Heart left ventricle (tissue), 16 donors: Measurements from ENCODE around the gene DTX1. TPM values are rescaled to one million over a fixed set of nuclear protein-coding genes. Genes with fewer than 3 reads are reported as not detected.
A peak's percentile ranks its signal among the peaks of the same experiment; 100 is the strongest.
"Not testable (repeated sequence)": the region's sequence is repeated elsewhere in the genome, so short reads cannot be mapped to it uniquely, and the experiment has no call there.

Source experiments
- ATAC-seq, 4 donors: fragments of 200-7000 bp; cut with Tn5 transposase; one replicate each; pipeline ENCODE4 v1.9.1; 2020 to 2022; ENCODE audit warnings: moderate library complexity in 4 of 4, mild to moderate bottlenecking in 3 of 4, moderate number of reproducible peaks in 1 of 4
- DNase-seq, 5 donors: peaks; one replicate each; pipeline ENCODE4 v3.0.0-alpha.2; 2020
- H3K27ac ChIP-seq, 12 donors: fragments of 200-600 bp; sonication (generic) in 4 of 12; one replicate each; pipeline versions ENCODE4 v1.5.0 to v1.8.0; 2016 to 2022; ENCODE audit warnings: mild to moderate bottlenecking in 2 of 12
- H3K27me3 ChIP-seq, 9 donors: fragments of 200-600 bp; sonication (generic) in 2 of 9; one replicate each; pipeline versions ENCODE4 v1.5.1 to v1.8.0; 2016 to 2022; ENCODE audit warnings: mild to moderate bottlenecking in 3 of 9
- H3K36me3 ChIP-seq, 9 donors: fragments of 200-600 bp; sonication (generic) in 2 of 9; one replicate each; pipeline versions ENCODE4 v1.5.0 to v1.8.0; 2018 to 2022; ENCODE audit warnings: mild to moderate bottlenecking in 2 of 9
- H3K4me1 ChIP-seq, 12 donors: fragments of 200-600 bp; sonication (generic) in 4 of 12; one replicate each; pipeline versions ENCODE4 v1.5.0 to v1.8.0; 2016 to 2022; ENCODE audit warnings: mild to moderate bottlenecking in 3 of 12
- H3K4me3 ChIP-seq, 12 donors: fragments of 200-600 bp; sonication (generic) in 4 of 12; one replicate each; pipeline versions ENCODE4 v1.5.0 to v1.8.0; 2017 to 2022; ENCODE audit warnings: mild to moderate bottlenecking in 9 of 12, moderate library complexity in 4 of 12
- H3K9me3 ChIP-seq, 12 donors: fragments of 200-600 bp; sonication (generic) in 4 of 12; one replicate each; pipeline versions ENCODE4 v1.5.0 to v1.8.0; 2016 to 2022; ENCODE audit warnings: mild to moderate bottlenecking in 1 of 12
- POLR2A ChIP-seq, 2 donors: fragments of 450-650 bp; IDR thresholded peaks; one replicate each; pipeline ENCODE4 v1.6.1; 2017; ENCODE audit warnings: antibody characterized with exemption in 2 of 2, mild to moderate bottlenecking in 2 of 2, moderate library complexity in 2 of 2
- WGBS, 4 donors: extraction: QIAGEN DNeasy Blood & Tissue Kit in 2 of 4; methylation state at CpG; one replicate each; pipeline versions ENCODE4 v1.1.5 to v1.1.7; 2013 to 2018; 5-methylcytosine and 5-hydroxymethylcytosine counted together
- intact Hi-C, 10 donors: fragments of 100-400 bp; cut with DNase I; formaldehyde crosslinking; loops; one replicate each; pipeline versions ENCODE4 v1.11.1 to v1.14.2; 2022
- polyA plus RNA-seq, 2 donors: library from polyadenylated mRNA; stranded (reverse); fragments of 200-250 nt; gene quantifications; one replicate each; pipeline ENCODE4 v1.2.3, GENCODE V29; 2013
- total RNA-seq, 9 donors: library from RNA; depleted of rRNA in 2 of 9; stranded (reverse); fragments of >200 nt in 2 of 9; fragmentation: NEBNext Ultra II Directional in 3 of 9; extraction: Animal tissue kit (Norgen Biotek cat#: 25700) in 3 of 9; gene quantifications; one replicate each; pipeline versions ENCODE4 v1.1.0 to v1.2.4, GENCODE V29; 2016 to 2023
- TF ChIP-seq, protein P1 (sequence below), 12 donors: fragments of 200-600 bp; sonication (generic) in 4 of 12; IDR thresholded peaks; one replicate each; pipeline versions ENCODE4 v1.5.0 to v1.8.0; 2018 to 2022; ENCODE audit warnings: antibody characterized with exemption in 12 of 12, mild to moderate bottlenecking in 5 of 12
- donor health status: ischemic (EF 13 %, LVEDD 7.1; RV severe dilation, severe dysfunction).
- donor health status: healthy with polysubstance abuse.
- donor health status: DM: no; HTN: yes; CAD: no.
- donor health status: DM: no; HTN: no; CAD: no.
- donor health status: ischemic (EF 25% LVEDD 6.9; RV normal size, moderate dysfunction).
- donor health status: ischemic (EF 25% LVEDD 5.7; RV mildly dilated, moderate dysfunction).
- donor health status: healthy.
- donor health status: DM: yes; HTN: yes; CAD: no.
- donor health status: ischemic (EF 35%, LVEDD 5.7; RV mildly dilated, moderate dysfunction).
- donor health status: nonischemic (EF 11% LVEDD 7.7; RV severe dilation, severe dysfunction).
- donor health status: DM: yes; HTN: yes; CAD: no.
- donor health status: PGD.
- donor health status: ischemic (EF 29% LVEDD 5.4; RV normal size, mild dysfunction).
- donor health status: nonischemic (EF 23%, LVEDD 6.1; RV moderate dilation, normal function).

Gene DTX1
- total and polyA plus RNA-seq, 11 donors: 0.50 to 3.2 (median 1.8) TPM

- intact Hi-C loops: no loop called here
- Histone ChIP-seq H3K36me3 (no peaks in the 10 kb centered on the region), H3K9me3 (no peaks in the 10 kb centered on the region), H3K27ac (no peak overlapping the region), H3K27me3 (peaks cover 13 to 55% (median 26%) of the 10 kb centered on the region in 9 donors), H3K4me1 (peaks cover 0 to 17% (median 0%) of the 10 kb centered on the region in 12 donors), H3K4me3 (no peak overlapping the region)
- no peak for TF ChIP-seq POLR2A (IDR thresholded peaks at IDR 0.05)
- TF ChIP-seq, protein P1, sequence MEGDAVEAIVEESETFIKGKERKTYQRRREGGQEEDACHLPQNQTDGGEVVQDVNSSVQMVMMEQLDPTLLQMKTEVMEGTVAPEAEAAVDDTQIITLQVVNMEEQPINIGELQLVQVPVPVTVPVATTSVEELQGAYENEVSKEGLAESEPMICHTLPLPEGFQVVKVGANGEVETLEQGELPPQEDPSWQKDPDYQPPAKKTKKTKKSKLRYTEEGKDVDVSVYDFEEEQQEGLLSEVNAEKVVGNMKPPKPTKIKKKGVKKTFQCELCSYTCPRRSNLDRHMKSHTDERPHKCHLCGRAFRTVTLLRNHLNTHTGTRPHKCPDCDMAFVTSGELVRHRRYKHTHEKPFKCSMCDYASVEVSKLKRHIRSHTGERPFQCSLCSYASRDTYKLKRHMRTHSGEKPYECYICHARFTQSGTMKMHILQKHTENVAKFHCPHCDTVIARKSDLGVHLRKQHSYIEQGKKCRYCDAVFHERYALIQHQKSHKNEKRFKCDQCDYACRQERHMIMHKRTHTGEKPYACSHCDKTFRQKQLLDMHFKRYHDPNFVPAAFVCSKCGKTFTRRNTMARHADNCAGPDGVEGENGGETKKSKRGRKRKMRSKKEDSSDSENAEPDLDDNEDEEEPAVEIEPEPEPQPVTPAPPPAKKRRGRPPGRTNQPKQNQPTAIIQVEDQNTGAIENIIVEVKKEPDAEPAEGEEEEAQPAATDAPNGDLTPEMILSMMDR (IDR thresholded peaks at IDR 0.05): no peak
- DNase-seq (peak in 1 of 5 donors; percentile 6), ATAC-seq (no peak)
- 65 to 79% (median 72%) methylated on average over 5 to 6 of the region's 6 CpGs for WGBS, 4 donors
Observed at GRCh38 chr12:113136990-113137511, 80.5 kb downstream of the DTX1 start.

DNA sequence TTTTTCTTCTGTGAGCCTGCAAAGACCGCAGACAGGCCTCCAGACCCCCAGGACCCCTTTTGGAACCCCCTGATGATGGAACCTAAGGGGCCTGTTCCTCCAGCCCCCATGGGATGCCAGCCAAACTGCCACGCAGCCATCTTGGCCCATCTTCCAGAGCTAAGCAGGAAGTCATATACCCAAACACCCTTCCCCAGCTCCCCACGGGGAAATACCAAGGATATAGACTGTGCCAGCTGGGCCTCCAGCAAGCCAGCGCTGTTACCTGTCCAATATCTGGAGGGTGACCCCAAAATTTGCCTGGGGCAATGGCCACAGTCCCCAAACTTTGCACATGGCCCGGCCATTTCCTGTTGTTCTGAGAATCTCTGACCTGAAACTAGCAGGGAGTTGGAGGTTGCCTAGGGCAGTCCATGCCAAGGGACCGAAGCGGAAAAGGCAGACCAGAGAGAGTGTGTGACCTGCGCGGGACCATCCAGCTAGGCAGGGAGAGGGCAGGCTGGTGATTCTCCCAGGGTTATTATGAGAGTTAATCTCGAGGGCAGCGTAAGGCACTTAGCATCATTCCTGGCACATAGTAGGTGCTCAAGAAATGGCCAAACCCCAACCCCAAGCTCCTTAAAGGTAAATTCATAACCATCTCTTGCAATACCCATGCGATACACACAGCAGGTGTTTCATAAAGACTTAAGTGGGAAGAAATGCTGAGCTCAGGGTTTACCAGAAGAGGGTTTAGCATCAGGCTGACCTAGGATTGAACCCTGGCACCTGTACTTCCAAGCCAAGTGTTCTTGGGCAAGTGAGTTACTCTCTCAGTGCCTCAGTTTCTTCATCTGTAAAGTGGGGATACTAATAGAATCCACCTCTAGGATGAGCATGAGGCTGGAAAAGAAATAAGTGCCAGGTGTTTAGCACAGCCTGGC, 81.6 kb downstream of the DTX1 start:
- no peaks in the 10 kb centered on the region for H3K36me3 ChIP-seq
- ATAC-seq (no peak), DNase-seq (peak in 1 of 5 donors; percentile 5)
- 77 to 89% (median 83%) methylated on average over 11 to 12 of the region's 12 CpGs for WGBS, 4 donors
- H3K9me3 ChIP-seq: no peaks in the 10 kb centered on the region
- no peak overlapping the region for H3K27ac ChIP-seq
- H3K4me3 ChIP-seq: no peak overlapping the region
- TF ChIP-seq, protein P1 (IDR thresholded peaks at IDR 0.05): no peak
- no peak for TF ChIP-seq POLR2A (IDR thresholded peaks at IDR 0.05)
- H3K27me3 ChIP-seq: peaks cover 13 to 46% (median 26%) of the 10 kb centered on the region in 9 donors
- intact Hi-C loops: no loop called here
- H3K4me1 ChIP-seq: peaks cover 0 to 28% (median 0%) of the 10 kb centered on the region in 12 donors

- TF ChIP-seq, protein P1 (IDR thresholded peaks at IDR 0.05): no peak
- TF ChIP-seq POLR2A (IDR thresholded peaks at IDR 0.05): no peak
- intact Hi-C loops: no loop called here
- Histone ChIP-seq H3K36me3 (no peaks in the 10 kb centered on the region), H3K9me3 (no peaks in the 10 kb centered on the region), H3K4me3 (no peak overlapping the region), H3K4me1 (peaks cover 0 to 34% (median 0%) of the 10 kb centered on the region in 12 donors), H3K27ac (no peak overlapping the region), H3K27me3 (peaks cover 13 to 39% (median 26%) of the 10 kb centered on the region in 9 donors)
- DNase-seq (peak in 2 of 5 donors; percentile 9 to 40), ATAC-seq (no peak)
- WGBS, 4 donors: 78 to 89% (median 79%) methylated on average over 3 of the region's 3 CpGs
Observed at GRCh38 chr12:113138826-113139225, 82.3 kb downstream of the DTX1 start.

DNA sequence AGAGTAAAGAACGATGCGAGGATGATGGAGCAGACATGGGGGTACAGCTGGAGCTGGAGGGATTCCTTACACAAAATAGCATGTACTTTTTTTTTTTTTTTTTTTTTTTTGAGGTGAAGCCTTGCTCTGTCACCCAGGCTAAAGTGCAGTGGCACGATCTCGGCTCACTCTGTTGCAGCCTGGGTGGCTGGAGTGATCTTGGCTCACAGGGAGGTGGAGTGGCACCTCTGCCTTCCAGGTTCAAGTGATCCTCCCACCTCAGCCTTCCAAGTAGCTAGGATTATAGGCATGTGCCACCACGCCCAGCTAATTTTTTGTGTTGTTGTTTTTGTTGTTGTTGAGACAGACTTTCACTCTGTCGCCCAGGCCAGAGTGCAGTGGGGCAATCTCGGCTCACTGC, 84.2 kb downstream of the DTX1 start:
- ATAC-seq (no peak), DNase-seq (peak in 2 of 5 donors; percentile 12 to 24)
- H3K27me3 ChIP-seq: peaks cover 9 to 20% (median 18%) of the 10 kb centered on the region in 9 donors
- TF ChIP-seq POLR2A (IDR thresholded peaks at IDR 0.05): no peak
- TF ChIP-seq, protein P1 (IDR thresholded peaks at IDR 0.05): no peak
- H3K4me3 ChIP-seq: no peak overlapping the region
- H3K4me1 ChIP-seq: peaks cover 0 to 32% (median 0%) of the 10 kb centered on the region in 12 donors
- H3K9me3 ChIP-seq: no peaks in the 10 kb centered on the region
- H3K27ac ChIP-seq: no peak overlapping the region
- intact Hi-C loops: no loop called here
- no peaks in the 10 kb centered on the region for H3K36me3 ChIP-seq
- 79 to 86% (median 79%) methylated on average over 7 of the region's 7 CpGs for WGBS, 4 donors

DNA sequence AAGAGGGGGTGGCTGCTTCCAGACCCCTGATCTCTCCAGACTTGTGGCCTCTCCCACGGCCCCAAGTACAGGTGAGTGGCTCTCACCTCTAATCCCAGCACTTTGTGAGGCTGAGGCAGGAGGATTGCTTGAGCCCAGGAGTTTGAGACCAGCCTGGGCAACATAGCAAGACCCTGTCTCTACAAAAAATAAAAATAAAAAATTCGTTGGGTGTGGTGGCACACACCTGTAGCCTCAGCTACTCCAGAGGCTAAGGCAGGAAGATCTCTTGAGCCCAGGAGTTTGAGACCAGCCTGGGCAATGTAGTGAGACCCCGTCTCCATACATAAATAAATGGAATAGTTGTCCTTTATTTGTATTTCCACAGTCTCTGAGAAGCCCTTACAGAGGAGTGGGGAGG, 85.2 kb downstream of the DTX1 start:
- 58 to 79% (median 76%) methylated on average over 3 of the region's 3 CpGs for WGBS, 4 donors
- H3K4me1 ChIP-seq: peaks cover 0 to 23% (median 0%) of the 10 kb centered on the region in 12 donors
- H3K4me3 ChIP-seq, intact Hi-C loops, H3K27me3 ChIP-seq, H3K9me3 ChIP-seq, ATAC-seq, H3K36me3 ChIP-seq, DNase-seq: not testable (repeated sequence)
- peak overlapping the region in 2 of 12 donors; percentile 19 to 88 for H3K27ac ChIP-seq
